Ammon's horn (tissue), 1 donor: ENCODE results near the gene TIFAB.

Source experiments
- DNase-seq: peaks from one replicate; pipeline ENCODE4 v3.0.0-alpha.2; 2016; ENCODE audit warnings: low spot score

The TIFAB gene

GRCh38 chr5:135442431-135443160, 9.6 kb downstream of the TIFAB start:
- no peak for DNase-seq

- DNase-seq: no peak
Measured at GRCh38 chr5:135441919-135442318, 10.2 kb downstream of the TIFAB start.

- peak; percentile 26 for DNase-seq
Measured at GRCh38 chr5:135441350-135441831, 10.8 kb downstream of the TIFAB start.

GRCh38 chr5:135440916-135441315, 11.2 kb downstream of the TIFAB start:
- DNase-seq: peak; percentile 2

GRCh38 chr5:135439231-135440205, 12.6 kb downstream of the TIFAB start:
- DNase-seq: peak; percentile 1

GRCh38 chr5:135438636-135439221, 13.4 kb downstream of the TIFAB start:
- DNase-seq: no peak

GRCh38 chr5:135437796-135438560, 14.2 kb downstream of the TIFAB start:
- peak; percentile 45 for DNase-seq

GRCh38 chr5:135437422-135437795, 14.7 kb downstream of the TIFAB start:
- DNase-seq: peak; percentile 48

- no peak for DNase-seq
Measured at GRCh38 chr5:135436951-135437418, 15.2 kb downstream of the TIFAB start.

GRCh38 chr5:135435467-135436330, 16.5 kb downstream of the TIFAB start:
- no peak for DNase-seq

- DNase-seq: no peak
Measured at GRCh38 chr5:135434591-135435466, 17.3 kb downstream of the TIFAB start.

- DNase-seq: no peak
Measured at GRCh38 chr5:135433681-135434426, 18.3 kb downstream of the TIFAB start.

GRCh38 chr5:135432113-135432512, 20.0 kb downstream of the TIFAB start:
- no peak for DNase-seq

- no peak for DNase-seq
Measured at GRCh38 chr5:135430135-135430437, 22.1 kb downstream of the TIFAB start.

GRCh38 chr5:135429301-135430134, 22.6 kb downstream of the TIFAB start:
- no peak for DNase-seq

GRCh38 chr5:135428586-135428985, 23.6 kb downstream of the TIFAB start:
- no peak for DNase-seq

GRCh38 chr5:135426102-135427082, 25.8 kb downstream of the TIFAB start:
- DNase-seq: no peak
